ENCODE measurements around the gene TRAF3.

DNA sequence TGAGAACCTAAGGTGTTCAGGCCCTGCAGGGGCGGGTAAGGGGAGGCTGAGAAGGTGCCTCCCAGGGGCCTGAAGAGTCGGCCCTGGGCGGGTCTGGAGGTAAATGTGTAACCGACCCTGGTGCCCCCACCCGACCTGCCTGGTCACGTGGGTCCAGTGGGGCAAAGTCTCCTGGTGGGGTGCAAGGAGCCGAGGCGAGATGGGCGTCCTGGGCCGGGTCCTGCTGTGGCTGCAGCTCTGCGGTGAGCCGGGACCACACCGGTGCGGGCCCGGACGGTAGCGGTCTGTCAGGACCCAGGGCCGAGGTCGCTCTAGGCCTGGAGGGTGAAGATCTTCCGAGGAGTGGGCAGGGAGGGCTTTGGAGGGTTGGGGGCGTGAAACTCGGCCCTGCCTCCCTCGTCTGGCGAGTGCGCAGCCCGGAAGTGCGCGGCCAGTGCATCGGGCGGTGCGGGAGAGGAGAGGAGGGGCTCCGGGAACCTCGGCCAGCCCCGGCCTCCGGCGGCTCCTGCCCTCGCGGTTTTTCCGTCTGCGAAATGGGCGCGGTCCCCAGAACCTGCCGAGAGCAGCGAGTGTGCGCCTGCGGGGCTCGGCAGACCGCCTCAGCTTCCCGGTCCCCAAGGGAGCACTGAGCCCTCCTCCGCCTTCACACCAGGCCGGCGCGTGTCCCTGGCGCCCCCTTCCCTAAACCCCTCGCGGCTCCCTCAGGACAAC, 145.4 kb downstream of the TRAF3 start, which contains the start of gene AMN:
- TF ChIP-seq, protein P1, sequence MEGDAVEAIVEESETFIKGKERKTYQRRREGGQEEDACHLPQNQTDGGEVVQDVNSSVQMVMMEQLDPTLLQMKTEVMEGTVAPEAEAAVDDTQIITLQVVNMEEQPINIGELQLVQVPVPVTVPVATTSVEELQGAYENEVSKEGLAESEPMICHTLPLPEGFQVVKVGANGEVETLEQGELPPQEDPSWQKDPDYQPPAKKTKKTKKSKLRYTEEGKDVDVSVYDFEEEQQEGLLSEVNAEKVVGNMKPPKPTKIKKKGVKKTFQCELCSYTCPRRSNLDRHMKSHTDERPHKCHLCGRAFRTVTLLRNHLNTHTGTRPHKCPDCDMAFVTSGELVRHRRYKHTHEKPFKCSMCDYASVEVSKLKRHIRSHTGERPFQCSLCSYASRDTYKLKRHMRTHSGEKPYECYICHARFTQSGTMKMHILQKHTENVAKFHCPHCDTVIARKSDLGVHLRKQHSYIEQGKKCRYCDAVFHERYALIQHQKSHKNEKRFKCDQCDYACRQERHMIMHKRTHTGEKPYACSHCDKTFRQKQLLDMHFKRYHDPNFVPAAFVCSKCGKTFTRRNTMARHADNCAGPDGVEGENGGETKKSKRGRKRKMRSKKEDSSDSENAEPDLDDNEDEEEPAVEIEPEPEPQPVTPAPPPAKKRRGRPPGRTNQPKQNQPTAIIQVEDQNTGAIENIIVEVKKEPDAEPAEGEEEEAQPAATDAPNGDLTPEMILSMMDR (IDR thresholded peaks at IDR 0.05): no peak
- no peak for TF ChIP-seq POLR2A (IDR thresholded peaks at IDR 0.05)

Data from thyroid gland (tissue), 4 donors.